H1 (cell line): ENCODE measurements around the gene DPEP3. TPM values are rescaled to one million over a fixed set of nuclear protein-coding genes. Genes with fewer than 3 reads are reported as not detected.
A peak's percentile ranks its signal among the peaks of the same experiment; 100 is the strongest.

Experiments used
- CTCF ChIA-PET: fragments of 300-600 bp; sonication (Branson Sonifier 250); formaldehyde crosslinking; loops from one replicate; lab custom pipeline; 2021; ENCODE audit not compliant: partially characterized antibody; lab: Charles Lee
- POLR2A ChIA-PET: fragments of 300-600 bp; sonication (Branson Sonifier 250); formaldehyde crosslinking; loops from one replicate; lab custom pipeline; 2021; ENCODE audit warnings: inconsistent platforms; ENCODE audit not compliant: partially characterized antibody; lab: Charles Lee
- DNase-seq, 2 experiments: peaks; one replicate each; pipeline versions ENCODE4 v3.0.0 to v3.0.0-alpha.2; 2010 to 2022; ENCODE audit warnings: low spot score in 2 of 2, low read depth in 1 of 2, mixed read lengths in 1 of 2
- FAIRE-seq: peaks from 2 replicates; lab custom pipeline; 2011; peaks lifted over from hg19 to GRCh38; lab: Jason Lieb, UNC
- H2AFZ ChIP-seq: 2 replicates; pipeline ENCODE4 v1.8.1; 2012; ENCODE audit warnings: low read length, inconsistent platforms
- H2AK5ac ChIP-seq: 2 replicates; pipeline ENCODE4 v1.6.1; 2013; ENCODE audit warnings: low read depth, low read length
- H2BK120ac ChIP-seq: replicated peaks from 2 replicates; pipeline ENCODE3; 2013; ENCODE audit warnings: low read depth, low read length, inconsistent platforms
- H2BK12ac ChIP-seq: 2 replicates; pipeline ENCODE4 v1.6.1; 2013; ENCODE audit warnings: low read depth, low read length
- H2BK15ac ChIP-seq: 2 replicates; pipeline ENCODE4 v1.6.1; 2013; ENCODE audit warnings: low read length
- H2BK20ac ChIP-seq: 2 replicates; pipeline ENCODE4 v1.6.1; 2013; ENCODE audit warnings: low read length
- H2BK5ac ChIP-seq: 2 replicates; pipeline ENCODE4 v1.6.1; 2013; ENCODE audit warnings: low read depth, low read length
- H3K14ac ChIP-seq: 2 replicates; pipeline ENCODE4 v1.6.1; 2013; ENCODE audit warnings: inconsistent platforms; ENCODE audit not compliant: insufficient read length
- H3K18ac ChIP-seq: 2 replicates; pipeline ENCODE4 v1.6.1; 2013; ENCODE audit warnings: low read length; ENCODE audit errors: extremely low read depth
- H3K23ac ChIP-seq: 2 replicates; pipeline ENCODE4 v1.6.1; 2013; ENCODE audit warnings: inconsistent platforms; ENCODE audit not compliant: insufficient read length
- H3K23me2 ChIP-seq: 2 replicates; pipeline ENCODE4 v1.6.1; 2013; ENCODE audit warnings: low read depth, low read length
- H3K27ac ChIP-seq: 2 replicates; pipeline ENCODE4 v1.6.1; 2011; ENCODE audit warnings: low read depth, low read length, inconsistent platforms
- H3K27me3 ChIP-seq, 4 experiments: replicated peaks in 1 of 4; 1 replicate in 1 of 4; 2 replicates in 3 of 4; pipeline versions ENCODE4 v1.6.1 to v1.8.1; 2011 to 2013; ENCODE audit warnings: low read length in 3 of 4, mild to moderate bottlenecking in 3 of 4, inconsistent platforms in 2 of 4, mixed read lengths in 2 of 4, moderate library complexity in 1 of 4; ENCODE audit not compliant: control insufficient read depth in 3 of 4, insufficient read depth in 3 of 4; ENCODE audit errors: extremely low read depth in 1 of 4
- H3K36me3 ChIP-seq, 4 experiments: 2 replicates each; pipeline versions ENCODE4 v1.6.1 to v1.8.1; 2011 to 2013; ENCODE audit warnings: mild to moderate bottlenecking in 4 of 4, low read length in 3 of 4, moderate library complexity in 2 of 4, control low read depth in 1 of 4, inconsistent platforms in 1 of 4; ENCODE audit not compliant: insufficient read depth in 4 of 4, control insufficient read depth in 2 of 4
- H3K4ac ChIP-seq: replicated peaks from 2 replicates; pipeline ENCODE3; 2013; ENCODE audit warnings: low read length, low read depth, mixed read lengths, inconsistent platforms; ENCODE audit not compliant: insufficient read length
- H3K4me1 ChIP-seq, 4 experiments: replicated peaks in 1 of 4; 1 replicate in 1 of 4; 2 replicates in 3 of 4; pipeline versions ENCODE4 v1.6.1 to v1.8.1; 2011 to 2013; ENCODE audit warnings: low read length in 3 of 4, inconsistent platforms in 2 of 4, mixed read lengths in 1 of 4; ENCODE audit not compliant: insufficient read depth in 4 of 4, control insufficient read depth in 3 of 4
- H3K4me2 ChIP-seq, 2 experiments: 2 replicates each; pipeline versions ENCODE4 v1.6.1 to v1.8.1; 2011 to 2013; ENCODE audit warnings: low read depth in 2 of 2, low read length in 2 of 2, control low read depth in 1 of 2, inconsistent platforms in 1 of 2, mild to moderate bottlenecking in 1 of 2; ENCODE audit not compliant: insufficient read depth in 1 of 2
- H3K4me3 ChIP-seq, 4 experiments: fragments of 200-600, 300-600 bp in 1 of 4; sonication (generic), shearing (Covaris generic), sonication (Bioruptor Twin) in 1 of 4; 2 replicates each; pipeline versions ENCODE4 v1.5.1 to v1.8.1; 2011 to 2016; ENCODE audit warnings: low read length in 4 of 4, low read depth in 3 of 4, control low read depth in 2 of 4, inconsistent platforms in 2 of 4, mild to moderate bottlenecking in 2 of 4, mixed read lengths in 1 of 4, moderate library complexity in 1 of 4; ENCODE audit not compliant: insufficient read depth in 2 of 4; ENCODE audit errors: extremely low read depth in 1 of 4
- H3K56ac ChIP-seq: replicated peaks from 2 replicates; pipeline ENCODE3; 2013; ENCODE audit warnings: low read depth, mild to moderate bottlenecking, mixed read lengths, low read length, inconsistent platforms; ENCODE audit not compliant: insufficient read length
- H3K79me1 ChIP-seq: 2 replicates; pipeline ENCODE4 v1.6.1; 2013; ENCODE audit warnings: low read depth, low read length, control low read depth
- H3K79me2 ChIP-seq, 2 experiments: 2 replicates each; pipeline versions ENCODE4 v1.6.1 to v1.8.1; 2012 to 2013; ENCODE audit warnings: low read length in 2 of 2, mild to moderate bottlenecking in 2 of 2, inconsistent platforms in 1 of 2; ENCODE audit not compliant: insufficient read depth in 2 of 2, control insufficient read depth in 1 of 2
- H3K9ac ChIP-seq, 4 experiments: replicated peaks in 1 of 4; 1 replicate in 1 of 4; 2 replicates in 3 of 4; pipeline versions ENCODE4 v1.6.1 to v1.8.1; 2011 to 2013; ENCODE audit warnings: low read depth in 3 of 4, low read length in 3 of 4, control low read depth in 2 of 4, mild to moderate bottlenecking in 2 of 4, moderate library complexity in 2 of 4, inconsistent platforms in 1 of 4; ENCODE audit errors: extremely low read depth in 1 of 4
- H3K9me3 ChIP-seq, 2 experiments: 2 replicates each; pipeline versions ENCODE4 v1.6.1 to v1.8.1; 2012 to 2013; ENCODE audit warnings: mild to moderate bottlenecking in 2 of 2, moderate library complexity in 2 of 2, control low read depth in 1 of 2, inconsistent platforms in 1 of 2, low read depth in 1 of 2, low read length in 1 of 2, mixed read lengths in 1 of 2; ENCODE audit not compliant: insufficient read depth in 2 of 2
- H4K20me1 ChIP-seq, 2 experiments: replicated peaks in 1 of 2; 2 replicates each; pipeline versions ENCODE3 to v1.8.1; 2011 to 2013; ENCODE audit warnings: inconsistent platforms in 2 of 2, low read length in 2 of 2, mild to moderate bottlenecking in 1 of 2; ENCODE audit not compliant: insufficient read depth in 2 of 2, control insufficient read depth in 1 of 2
- H4K5ac ChIP-seq: 2 replicates; pipeline ENCODE4 v1.6.1; 2013; ENCODE audit warnings: low read length, low read depth, mixed read lengths, inconsistent platforms; ENCODE audit not compliant: insufficient read length
- H4K8ac ChIP-seq: 2 replicates; pipeline ENCODE4 v1.8.0; 2013; ENCODE audit warnings: mild to moderate bottlenecking, moderate library complexity, low read length, inconsistent platforms; ENCODE audit not compliant: insufficient read depth; ENCODE audit errors: extremely low read depth
- H4K91ac ChIP-seq: replicated peaks from 2 replicates; pipeline ENCODE3; 2013; ENCODE audit warnings: low read length, mixed read lengths, inconsistent platforms; ENCODE audit not compliant: insufficient read length
- BRCA1 ChIP-seq: IDR thresholded peaks from 2 replicates; pipeline ENCODE4 v1.6.1; 2012; ENCODE audit warnings: low read depth, low read length, improper control_type of control experiment
- CBX5 ChIP-seq: fragments of 300-800, 300-1000 bp; sonication (generic); IDR thresholded peaks from 2 replicates; pipeline ENCODE4 v1.7.1; 2016; ENCODE audit warnings: antibody characterized with exemption, low read length, low read depth
- CHD1 ChIP-seq: IDR thresholded peaks from 2 replicates; pipeline ENCODE4 v1.6.1; 2012; ENCODE audit warnings: low read depth, low read length, improper control_type of control experiment
- CREB1 ChIP-seq: IDR thresholded peaks from 2 replicates; pipeline ENCODE4 v1.6.1; 2012; ENCODE audit warnings: inconsistent platforms
- MAFK ChIP-seq: IDR thresholded peaks from 2 replicates; pipeline ENCODE4 v1.6.1; 2012; ENCODE audit warnings: low read depth, mild to moderate bottlenecking, improper control_type of control experiment, low read length
- SAP30 ChIP-seq: fragments of 300-600 bp; sonication (generic); IDR thresholded peaks from 2 replicates; pipeline ENCODE4 v1.7.1; 2012; ENCODE audit warnings: low read length, moderate library complexity, mild to moderate bottlenecking, inconsistent platforms; ENCODE audit not compliant: insufficient read depth, insufficient replicate concordance
- SIX5 ChIP-seq: IDR thresholded peaks from 2 replicates; pipeline ENCODE4 v1.6.1; 2011; ENCODE audit warnings: mild to moderate bottlenecking, low read depth, low read length
- SP4 ChIP-seq: IDR thresholded peaks from 2 replicates; pipeline ENCODE4 v1.6.1; 2012; ENCODE audit warnings: low read length, inconsistent platforms
- SUZ12 ChIP-seq: fragments of 200-600 bp; sonication (generic); IDR thresholded peaks from 2 replicates; pipeline ENCODE4 v1.6.1; 2012; ENCODE audit warnings: mild to moderate bottlenecking, inconsistent platforms, low read length, moderate library complexity, mixed read lengths
- TBP ChIP-seq: IDR thresholded peaks from 2 replicates; pipeline ENCODE4 v1.6.1; 2011; ENCODE audit warnings: low read depth, low read length, improper control_type of control experiment
- ZNF274 ChIP-seq: IDR thresholded peaks from 2 replicates; pipeline ENCODE4 v1.7.0; 2012; ENCODE audit warnings: low read length, borderline replicate concordance; ENCODE audit errors: extremely low read depth
- WGBS, 2 experiments: shearing (Covaris generic) in 1 of 2; methylation state at CpG; one replicate each; pipeline versions ENCODE4 v1.1.6 to v1.1.7; 2013 to 2015; ENCODE audit warnings: low lambda C conversion rate in 2 of 2, mixed read lengths in 2 of 2, inconsistent platforms in 1 of 2, low coverage in 1 of 2, missing lambda C conversion rate in 1 of 2; ENCODE audit not compliant: insufficient replicate concordance in 2 of 2, insufficient coverage in 1 of 2, insufficient read length in 1 of 2; ENCODE audit errors: extremely low coverage in 1 of 2, missing lambda C conversion rate in 1 of 2; 5-methylcytosine and 5-hydroxymethylcytosine counted together
- polyA plus RNA-seq, 7 experiments: library from polyadenylated mRNA; depleted of rRNA in 3 of 7; stranded (reverse) in 5 of 7; unstranded in 2 of 7; fragments of >200 nt in 5 of 7; fragments of 200-250 nt in 2 of 7; gene quantifications; 1 replicate in 5 of 7; 2 replicates in 1 of 7; 4 replicates in 1 of 7; pipeline versions ENCODE4 v1.2.1 to v1.2.3, GENCODE V29; 2011 to 2013; ENCODE audit warnings: missing spikeins in 2 of 7, mixed read lengths in 2 of 7
- total RNA-seq: library from RNA; stranded (reverse); fragmentation: NEBNext Ultra II Directional; extraction: Animal tissue kit (Norgen Biotek cat#: 25700); gene quantifications from 2 replicates; pipeline ENCODE4 v1.2.1, GENCODE V29; 2021
- TF ChIP-seq, protein P1 (sequence below): IDR thresholded peaks from 2 replicates; pipeline ENCODE4 v1.6.1; 2011; ENCODE audit warnings: low read length, improper control_type of control experiment

The DPEP3 gene
- total and polyA plus RNA-seq, 2 of the 8 experiments (the other 6 are each of a cell fraction or from before 2014, with no cell fraction given) = 6.5 to 9.9 TPM

DNA sequence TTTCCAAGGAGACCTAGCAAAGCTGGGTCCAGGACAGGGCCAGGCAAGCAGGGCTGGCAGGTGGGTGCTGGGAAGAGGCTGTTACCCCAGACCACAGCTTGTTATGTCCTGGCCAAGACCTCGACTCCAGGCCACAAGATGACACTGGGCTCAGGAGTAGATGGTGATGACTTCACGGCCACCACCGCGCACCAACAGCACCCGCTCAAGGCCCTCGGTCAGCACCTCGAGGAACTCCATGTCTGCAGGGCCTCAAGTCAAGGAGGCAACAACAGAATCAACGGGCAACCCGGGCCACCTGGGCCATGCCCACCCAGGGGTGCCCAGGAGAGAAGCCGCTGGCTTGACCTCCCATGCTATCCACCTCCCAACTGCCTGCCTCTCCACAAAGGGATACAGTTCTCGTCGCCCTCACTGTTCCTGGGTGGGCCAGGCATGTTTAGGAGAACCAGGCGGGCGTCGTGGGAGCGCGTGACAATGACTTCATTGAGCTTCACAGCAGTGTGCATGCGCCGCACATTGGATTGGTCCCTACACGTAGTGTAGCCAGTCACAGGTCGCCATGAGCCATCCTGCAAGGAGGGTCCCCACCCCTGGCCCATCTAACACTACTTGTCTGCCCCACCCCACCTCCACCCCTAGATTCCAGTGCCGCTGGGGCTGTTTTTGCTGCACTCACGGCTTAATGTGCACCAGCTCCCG lies 35.5 kb downstream of the DPEP3 start:
- no peak for FAIRE-seq
- H3K4me2 ChIP-seq = no peak overlapping the region
- TF ChIP-seq TBP = no peak
- no peak for TF ChIP-seq MAFK
- TF ChIP-seq CHD1 = no peak
- TF ChIP-seq, protein P1, sequence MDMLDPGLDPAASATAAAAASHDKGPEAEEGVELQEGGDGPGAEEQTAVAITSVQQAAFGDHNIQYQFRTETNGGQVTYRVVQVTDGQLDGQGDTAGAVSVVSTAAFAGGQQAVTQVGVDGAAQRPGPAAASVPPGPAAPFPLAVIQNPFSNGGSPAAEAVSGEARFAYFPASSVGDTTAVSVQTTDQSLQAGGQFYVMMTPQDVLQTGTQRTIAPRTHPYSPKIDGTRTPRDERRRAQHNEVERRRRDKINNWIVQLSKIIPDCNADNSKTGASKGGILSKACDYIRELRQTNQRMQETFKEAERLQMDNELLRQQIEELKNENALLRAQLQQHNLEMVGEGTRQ = no peak
- TF ChIP-seq SUZ12 = no peak
- no peak for TF ChIP-seq SP4
- no peak for TF ChIP-seq ZNF274
- no peak for TF ChIP-seq CBX5
- TF ChIP-seq SAP30 = no peak
- TF ChIP-seq CREB1 = no peak
- no peak for TF ChIP-seq BRCA1
- TF ChIP-seq SIX5 = no peak

More for the DNA sequence above, 35.5 kb downstream of the DPEP3 start:
- Histone ChIP-seq H2AFZ (no peak overlapping the region), H4K20me1 (peaks cover 15 to 45% of the 10 kb centered on the region in 2 experiments), H2AK5ac (no peak overlapping the region), H3K36me3 (peaks cover 5 to 38% (median 15%) of the 10 kb centered on the region in 4 experiments; a peak in 6 of 8 replicates), H4K5ac (no peak overlapping the region), H4K8ac (peak overlapping the region; percentile 80; the same call in 1 of the 2 replicates), H3K56ac (no peak overlapping the region), H3K23ac (no peak overlapping the region), H3K14ac (no peak overlapping the region), H2BK120ac (no peak overlapping the region), H2BK12ac (no peak overlapping the region), H3K79me2 (no peaks in the 10 kb centered on the region), H3K9ac (no peak overlapping the region), H3K27me3 (no peaks in the 10 kb centered on the region), H3K4ac (no peak overlapping the region), H3K18ac (no peak overlapping the region), H4K91ac (no peak overlapping the region), H3K23me2 (no peaks in the 10 kb centered on the region), H2BK20ac (no peak overlapping the region), H3K4me1 (no peaks in the 10 kb centered on the region; a peak in 1 of 7 replicates), H2BK5ac (no peak overlapping the region), H3K79me1 (peaks cover 2% of the 10 kb centered on the region; the same call in 1 of the 2 replicates), H3K9me3 (no peaks in the 10 kb centered on the region), H2BK15ac (no peak overlapping the region), H3K4me3 (no peak overlapping the region), H3K27ac (no peak overlapping the region)
- POLR2A ChIA-PET = interaction anchor here (0.9 to 6.8 kb wide), 11 partner anchors 9 to 291 kb away, joined by 3 to 31 read pairs (median 3); partner anchors contain the start of genes CTRL, DDX28, DPEP2NB and DUS2
- no peak for DNase-seq
- CTCF ChIA-PET = interaction anchor here (0.6 to 27.1 kb wide), 10 partner anchors 8 to 504 kb away, joined by 3 to 623 read pairs (median 4); partner anchors contain the start of genes CTRL, EDC4, NRN1L and PSKH1
- WGBS, 2 experiments = 96% methylated on average over 24 of the region's 24 CpGs; no CpG with 5 or more reads in 1 of the 2 experiments
